Measurements from ENCODE around the gene TMEM167B.
"Not testable (repeated sequence)": the region's sequence is repeated elsewhere in the genome, so short reads cannot be mapped to it uniquely, and the experiment has no call there.

The TMEM167B gene

GRCh38 chr1:109112652-109113285 lies 22.2 kb downstream of the TMEM167B start:
- peak; percentile 74 to 93 (median 93) for DNase-seq (ENCODE audit: low read depth in 2 of 3, low spot score in 2 of 3)

- DNase-seq (ENCODE audit: low read depth in 2 of 3, low spot score in 2 of 3), result peak; percentile 41 to 61 (median 51)
Observed at GRCh38 chr1:109113590-109114341, 23.2 kb downstream of the TMEM167B start, which contains the start of gene ELAPOR1. ELAPOR1 (plus strand) TSS chr1:109114115; CDS start chr1:109114184, 69 bp downstream.

GRCh38 chr1:109114342-109114674 lies 23.7 kb downstream of the TMEM167B start:
- DNase-seq (ENCODE audit: low read depth in 2 of 3, low spot score in 2 of 3), result no peak

- DNase-seq (ENCODE audit: low read depth in 2 of 3, low spot score in 2 of 3), result no peak
Observed at GRCh38 chr1:109115685-109116084, 25.1 kb downstream of the TMEM167B start.

- no peak for DNase-seq (ENCODE audit: low read depth in 2 of 3, low spot score in 2 of 3)
Observed at GRCh38 chr1:109116286-109116685, 25.7 kb downstream of the TMEM167B start.

GRCh38 chr1:109118089-109118488 lies 27.5 kb downstream of the TMEM167B start:
- DNase-seq (ENCODE audit: low read depth in 2 of 3, low spot score in 2 of 3), result no peak

- no peak for DNase-seq (ENCODE audit: low read depth in 2 of 3, low spot score in 2 of 3)
Observed at GRCh38 chr1:109120356-109120755, 29.8 kb downstream of the TMEM167B start.

GRCh38 chr1:109131059-109131458 lies 40.5 kb downstream of the TMEM167B start:
- DNase-seq (ENCODE audit: low read depth in 2 of 3, low spot score in 2 of 3), result no peak

GRCh38 chr1:109131800-109132199 lies 41.2 kb downstream of the TMEM167B start:
- DNase-seq (ENCODE audit: low read depth in 2 of 3, low spot score in 2 of 3), result no peak

GRCh38 chr1:109133002-109133706 lies 42.6 kb downstream of the TMEM167B start:
- DNase-seq (ENCODE audit: low read depth in 2 of 3, low spot score in 2 of 3), result no peak

GRCh38 chr1:109133815-109134214 lies 43.3 kb downstream of the TMEM167B start:
- DNase-seq (ENCODE audit: low read depth in 2 of 3, low spot score in 2 of 3), result no peak

- no peak for DNase-seq (ENCODE audit: low read depth in 2 of 3, low spot score in 2 of 3)
Observed at GRCh38 chr1:109134423-109134822, 43.9 kb downstream of the TMEM167B start.

- no peak for DNase-seq (ENCODE audit: low read depth in 2 of 3, low spot score in 2 of 3)
Observed at GRCh38 chr1:109135940-109136339, 45.4 kb downstream of the TMEM167B start.

- no peak for DNase-seq (ENCODE audit: low read depth in 2 of 3, low spot score in 2 of 3)
Observed at GRCh38 chr1:109136766-109137165, 46.2 kb downstream of the TMEM167B start.

- DNase-seq (ENCODE audit: low read depth in 2 of 3, low spot score in 2 of 3), result no peak
Observed at GRCh38 chr1:109137958-109138357, 47.4 kb downstream of the TMEM167B start.

- DNase-seq (ENCODE audit: low read depth in 2 of 3, low spot score in 2 of 3), result no peak
Observed at GRCh38 chr1:109138358-109138757, 47.8 kb downstream of the TMEM167B start.

GRCh38 chr1:109140392-109140791 lies 49.8 kb downstream of the TMEM167B start:
- DNase-seq (ENCODE audit: low read depth in 2 of 3, low spot score in 2 of 3), result no peak

GRCh38 chr1:109142260-109142659 lies 51.7 kb downstream of the TMEM167B start:
- no peak for DNase-seq (ENCODE audit: low read depth in 2 of 3, low spot score in 2 of 3)

- not testable (repeated sequence) for DNase-seq (ENCODE audit: low read depth in 2 of 3, low spot score in 2 of 3)
Observed at GRCh38 chr1:109142725-109143124, 52.2 kb downstream of the TMEM167B start.
